H1 (cell line): ENCODE results near the gene ARHGAP32. TPM values are rescaled to one million over a fixed set of nuclear protein-coding genes. Genes with fewer than 3 reads are reported as not detected.

Source experiments
- BACH1 ChIP-seq: IDR thresholded peaks from 2 replicates; pipeline ENCODE4 v1.6.1; 2012; ENCODE audit warnings: low read length, improper control_type of control experiment
- BRCA1 ChIP-seq: IDR thresholded peaks from 2 replicates; pipeline ENCODE4 v1.6.1; 2012; ENCODE audit warnings: low read depth, low read length, improper control_type of control experiment
- JUND ChIP-seq: IDR thresholded peaks from 2 replicates; pipeline ENCODE4 v1.6.1; 2011; ENCODE audit warnings: mild to moderate bottlenecking, improper control_type of control experiment, low read length
- NRF1 ChIP-seq: IDR thresholded peaks from 2 replicates; pipeline ENCODE4 v1.6.1; 2011; ENCODE audit warnings: mild to moderate bottlenecking, low read depth, low read length, improper control_type of control experiment
- POLR2AphosphoS5 ChIP-seq: IDR thresholded peaks from 2 replicates; pipeline ENCODE4 v1.6.1; 2011; ENCODE audit warnings: low read depth, low read length
- POU5F1 ChIP-seq: IDR thresholded peaks from 2 replicates; pipeline ENCODE4 v1.6.1; 2011; ENCODE audit warnings: low read depth, mild to moderate bottlenecking, low read length, moderate library complexity
- RNF2 ChIP-seq: fragments of 200-900, 300-1000 bp; sonication (generic); IDR thresholded peaks from 2 replicates; pipeline ENCODE4 v1.7.1; 2016; ENCODE audit warnings: borderline replicate concordance, low read depth, mild to moderate bottlenecking, antibody characterized with exemption, low read length; ENCODE audit not compliant: poor library complexity, severe bottlenecking; ENCODE audit errors: missing control alignments
- SP2 ChIP-seq: IDR thresholded peaks from 2 replicates; pipeline ENCODE4 v1.6.1; 2012; ENCODE audit warnings: mild to moderate bottlenecking, low read length, inconsistent platforms
- TCF12 ChIP-seq: IDR thresholded peaks from 2 replicates; pipeline ENCODE4 v1.6.1; 2011; ENCODE audit warnings: low read depth, mild to moderate bottlenecking, low read length
- polyA plus RNA-seq, 7 experiments: library from polyadenylated mRNA; depleted of rRNA in 3 of 7; stranded (reverse) in 5 of 7; unstranded in 2 of 7; fragments of >200 nt in 5 of 7; fragments of 200-250 nt in 2 of 7; gene quantifications; 1 replicate in 5 of 7; 2 replicates in 1 of 7; 4 replicates in 1 of 7; pipeline versions ENCODE4 v1.2.1 to v1.2.3, GENCODE V29; 2011 to 2013; ENCODE audit warnings: missing spikeins in 2 of 7, mixed read lengths in 2 of 7
- total RNA-seq: library from RNA; stranded (reverse); fragmentation: NEBNext Ultra II Directional; extraction: Animal tissue kit (Norgen Biotek cat#: 25700); gene quantifications from 2 replicates; pipeline ENCODE4 v1.2.1, GENCODE V29; 2021

ARHGAP32 gene
- total and polyA plus RNA-seq, 2 of the 8 experiments (the other 6 are each of a cell fraction or from before 2014, with no cell fraction given), result 13.7 to 30.0 TPM

DNA sequence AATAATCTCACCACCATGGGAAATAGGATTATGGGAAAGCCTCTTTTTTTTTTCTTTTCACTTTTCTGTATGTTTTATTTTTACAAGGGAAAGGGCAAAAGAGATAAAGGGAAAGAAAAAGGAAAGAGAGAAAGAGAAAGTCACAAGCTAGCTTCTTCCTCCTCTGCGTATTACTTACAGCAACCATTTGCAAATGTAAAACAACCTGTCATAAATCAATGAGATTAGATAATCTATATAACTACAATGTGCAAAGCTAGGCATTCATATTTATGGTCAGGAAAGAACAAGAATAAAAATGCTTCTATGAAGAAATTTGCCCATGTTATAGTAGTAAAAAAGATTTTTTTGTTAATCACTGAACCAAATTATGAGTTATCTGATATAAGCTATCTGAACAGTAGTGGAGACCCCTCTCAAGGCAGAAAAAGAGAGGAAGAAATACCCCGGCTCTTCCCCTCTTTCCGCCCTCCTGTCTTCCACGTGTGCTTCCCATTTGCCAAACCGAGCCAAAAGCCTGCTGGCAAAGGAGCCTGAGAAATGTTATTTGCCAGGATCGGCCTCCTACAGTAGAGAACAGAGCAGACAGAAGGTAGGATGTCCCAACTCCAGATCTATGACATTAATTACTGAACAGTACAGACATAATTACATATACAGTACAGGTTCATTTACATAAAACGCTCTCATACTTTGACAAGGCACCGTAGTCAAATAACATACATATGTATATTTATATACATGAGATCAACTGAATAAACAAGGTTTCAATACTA is 50.2 kb downstream of the ARHGAP32 start (continued):
- TF ChIP-seq POU5F1 (no peak), BACH1 (no peak), JUND (no peak), TCF12 (no peak), SP2 (no peak), BRCA1 (no peak), POLR2AphosphoS5 (no peak), RNF2 (no peak), NRF1 (no peak)
